A673 (cell line): ENCODE results near the gene EIF1AX.

Experiments
- CTCF ChIP-seq: fragments of 300-800, 200-600 bp; sonication (generic); conservative IDR thresholded peaks from 2 replicates; pipeline ENCODE4 v1.5.1; 2017; ENCODE audit warnings: low read depth, mild to moderate bottlenecking, antibody characterized with exemption, low read length, moderate library complexity, mixed read lengths
- EZH2 ChIP-seq: fragments of 200-600 bp; sonication (generic); IDR thresholded peaks from 2 replicates; pipeline ENCODE4 v1.6.1; 2017; ENCODE audit warnings: borderline replicate concordance, low read depth, mild to moderate bottlenecking, mixed read lengths, antibody characterized with exemption, low read length; ENCODE audit not compliant: poor library complexity, severe bottlenecking

DNA sequence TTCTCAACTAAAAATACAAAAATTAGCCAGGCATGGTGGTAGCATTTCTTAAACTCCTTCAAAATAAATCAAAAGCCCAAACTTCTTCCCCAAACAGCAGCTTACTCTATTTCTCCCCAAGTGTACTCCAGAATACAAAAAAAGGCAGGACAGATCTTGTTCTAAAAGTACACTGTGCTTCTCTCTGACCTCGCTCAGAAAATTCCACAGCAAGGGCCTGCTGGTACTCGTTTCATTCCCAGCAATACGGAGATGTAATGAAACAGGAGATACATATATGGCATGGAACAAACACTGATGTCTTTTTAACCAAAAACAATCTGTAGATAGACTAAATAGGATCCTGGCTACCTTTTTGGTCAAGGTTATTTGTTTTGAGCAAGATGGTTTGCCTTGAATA, 50.1 kb downstream of the EIF1AX start:
- no peak for TF ChIP-seq CTCF
- no peak for TF ChIP-seq EZH2
